ENCODE results near the gene CABP1.

CABP1 gene

DNA sequence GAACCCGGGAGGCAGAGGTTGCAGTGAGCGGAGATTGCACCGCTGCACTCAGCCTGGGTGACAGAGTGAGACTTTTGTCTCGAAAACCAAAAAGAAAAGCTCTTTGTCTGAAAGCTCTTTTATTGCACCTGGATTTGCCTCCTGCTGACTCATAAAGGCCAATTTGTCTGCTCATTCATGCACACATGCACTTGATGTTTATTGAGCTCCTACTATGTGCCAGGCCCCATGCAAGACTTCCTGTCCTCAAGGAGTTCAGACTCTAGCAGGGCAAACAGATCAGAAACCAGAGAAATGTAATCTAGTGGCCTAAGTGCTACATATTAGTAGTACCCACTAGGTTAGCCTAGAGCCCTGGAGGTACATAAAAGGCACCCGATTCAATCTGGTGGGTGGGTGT lies 30.2 kb downstream of the CABP1 start:
- DNase-seq (ENCODE audit: low read depth) = no peak
- no peak for TF ChIP-seq CTCF (IDR thresholded peaks at IDR 0.05; ENCODE audit: low read depth, low read length, missing control alignments)
- no peak overlapping the region for H3K4me3 ChIP-seq (ENCODE audit: low read depth, low read length)

DNA sequence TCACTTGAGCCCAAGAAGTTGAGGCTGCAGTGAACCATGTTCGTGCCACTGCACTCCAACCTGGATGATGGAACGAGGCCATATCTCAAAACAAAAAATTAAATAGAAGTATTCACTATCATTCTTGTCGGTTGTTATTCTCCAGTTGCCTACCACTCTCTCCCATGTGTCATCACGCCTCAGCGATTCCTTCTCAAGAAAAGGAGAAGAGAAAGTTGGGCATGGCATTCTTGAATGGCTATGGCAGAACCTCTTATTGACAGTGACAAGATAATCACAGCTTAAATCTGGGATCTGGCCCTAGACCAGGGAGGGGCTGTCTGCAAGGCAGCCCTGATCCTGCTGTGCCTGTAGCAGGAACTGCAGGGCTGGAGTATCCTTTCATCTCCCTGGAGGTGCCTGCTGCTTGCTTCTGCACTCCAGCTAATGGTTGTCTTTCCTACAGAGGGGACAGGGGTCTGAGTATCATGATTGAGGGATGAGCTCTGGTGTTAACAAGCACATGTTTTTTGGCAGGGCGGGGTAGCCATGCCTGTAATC lies 33.7 kb downstream of the CABP1 start:
- TF ChIP-seq CTCF (IDR thresholded peaks at IDR 0.05; ENCODE audit: low read depth, low read length, missing control alignments) = no peak
- DNase-seq (ENCODE audit: low read depth) = no peak
- no peak overlapping the region for H3K4me3 ChIP-seq (ENCODE audit: low read depth, low read length)

DNA sequence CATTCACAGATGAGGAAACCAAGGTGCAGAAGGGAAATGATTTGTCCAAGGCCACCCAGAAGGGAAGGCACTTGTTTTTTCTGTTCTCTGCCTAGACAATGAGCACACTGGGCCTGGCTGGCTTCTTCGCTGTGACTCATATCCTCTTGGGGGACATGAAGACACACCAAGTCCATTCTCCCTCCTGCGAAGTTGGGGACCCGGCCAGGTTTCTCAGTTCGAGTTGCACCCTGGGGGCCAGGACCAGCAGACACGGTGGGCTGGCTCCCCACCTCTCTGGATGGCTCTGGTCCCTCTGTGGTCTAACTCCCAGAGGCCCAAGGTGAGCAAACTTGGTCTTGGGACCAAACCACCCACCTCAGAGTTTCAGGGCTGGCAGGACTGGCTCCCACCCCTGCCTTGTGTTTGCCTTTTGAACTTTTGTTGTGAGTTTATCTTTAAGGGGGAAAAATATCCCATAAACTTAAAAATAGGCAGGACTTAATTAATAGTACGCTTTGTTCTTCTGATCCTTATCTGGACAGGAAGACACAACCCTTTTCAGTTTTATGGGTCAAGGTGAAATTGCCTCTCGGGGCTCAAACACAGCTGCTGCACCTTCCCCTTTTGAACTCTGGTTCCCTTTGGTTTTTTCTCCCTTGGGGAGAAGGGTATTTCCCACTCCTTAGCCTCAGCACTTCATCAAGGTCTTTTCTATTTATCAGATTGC lies 37.5 kb downstream of the CABP1 start:
- no peak for TF ChIP-seq CTCF (IDR thresholded peaks at IDR 0.05; ENCODE audit: low read depth, low read length, missing control alignments)
- H3K4me3 ChIP-seq (ENCODE audit: low read depth, low read length) = no peak overlapping the region
- peak; percentile 49 for DNase-seq (ENCODE audit: low read depth)

- no peak for TF ChIP-seq CTCF (IDR thresholded peaks at IDR 0.05; ENCODE audit: low read depth, low read length, missing control alignments)
- H3K4me3 ChIP-seq (ENCODE audit: low read depth, low read length) = no peak overlapping the region
- DNase-seq (ENCODE audit: low read depth) = no peak
Observed at GRCh38 chr12:120678572-120678971, 38.1 kb downstream of the CABP1 start.

DNA sequence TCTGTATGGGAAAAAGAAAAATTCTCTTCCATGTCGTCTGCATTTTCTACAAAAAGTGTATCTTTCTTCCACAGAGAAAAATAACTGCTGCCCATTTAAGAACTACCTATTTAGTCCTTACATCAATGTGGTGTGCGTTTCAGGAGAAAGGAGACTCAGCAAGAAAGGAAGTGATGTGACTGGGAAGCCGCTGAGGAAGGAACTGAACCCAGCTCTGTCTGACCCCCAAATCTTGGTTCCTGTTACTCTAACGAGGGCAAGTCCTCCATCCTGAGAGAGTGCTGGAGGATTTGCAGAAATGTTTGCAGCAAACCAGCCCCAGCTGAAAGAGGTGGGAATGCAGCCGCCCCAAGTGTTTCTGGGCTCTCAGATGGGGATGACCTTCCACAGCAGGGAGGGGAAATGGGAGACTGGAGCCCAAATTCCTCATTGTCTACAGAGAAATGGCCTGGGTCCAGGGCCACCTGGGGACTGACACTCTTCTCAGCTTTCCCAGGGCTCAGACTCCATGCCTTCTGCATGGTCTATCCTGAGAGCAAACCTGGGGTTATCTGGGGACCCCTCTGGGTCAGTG lies 39.8 kb downstream of the CABP1 start:
- H3K4me3 ChIP-seq (ENCODE audit: low read depth, low read length) = no peak overlapping the region; the same call in 1 of the 2 replicates
- TF ChIP-seq CTCF (IDR thresholded peaks at IDR 0.05; ENCODE audit: low read depth, low read length, missing control alignments) = no peak
- no peak for DNase-seq (ENCODE audit: low read depth)

DNA sequence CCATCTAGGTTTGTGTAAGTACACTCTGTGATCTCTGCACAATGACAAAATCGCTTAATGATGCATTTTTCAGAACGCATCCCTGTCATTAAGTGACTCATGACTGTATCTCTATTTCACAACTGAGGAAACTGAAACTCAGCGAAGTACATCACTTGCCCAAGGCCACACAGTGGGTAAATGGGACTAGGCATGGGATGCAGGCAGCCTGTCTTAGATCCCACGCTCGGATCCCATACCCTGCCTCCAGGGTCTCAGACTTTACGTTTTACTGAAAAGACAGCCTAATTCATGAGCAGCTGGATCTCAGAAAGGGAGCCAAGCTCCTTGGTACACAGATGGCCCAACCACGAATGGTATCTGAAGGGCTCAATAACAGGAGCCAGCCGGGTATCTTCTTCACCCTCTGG lies 44.1 kb downstream of the CABP1 start:
- DNase-seq (ENCODE audit: low read depth) = peak; percentile 65
- TF ChIP-seq CTCF (IDR thresholded peaks at IDR 0.05; ENCODE audit: low read depth, low read length, missing control alignments) = no peak
- no peak overlapping the region for H3K4me3 ChIP-seq (ENCODE audit: low read depth, low read length)
